GM23338 (cell line): ENCODE data around the gene CDHR4. TPM values are rescaled to one million over a fixed set of nuclear protein-coding genes. Genes with fewer than 3 reads are reported as not detected.

Experiments used
- ATAC-seq: fragments of 200-7000 bp; cut with Tn5 transposase; 3 replicates; pipeline ENCODE4 v1.9.1; 2020
- DNase-seq: peaks from one replicate; pipeline ENCODE4 v3.0.0-alpha.2; 2015; ENCODE audit warnings: low spot score
- H2AFZ ChIP-seq: fragments of 200-600 bp; sonication (generic); 2 replicates; pipeline ENCODE4 v1.8.0; 2016; ENCODE audit warnings: antibody characterized with exemption, mild to moderate bottlenecking, moderate library complexity
- H3F3A ChIP-seq: fragments of 200-600 bp; sonication (generic); replicated peaks from 2 replicates; pipeline ENCODE4 v1.8.0; 2017; ENCODE audit warnings: antibody characterized with exemption, mixed run types, low read depth
- H3K27ac ChIP-seq: fragments of 200-600 bp; sonication (generic); 2 replicates; pipeline ENCODE4 v1.6.1; 2016; ENCODE audit warnings: low read depth
- H3K27me3 ChIP-seq: fragments of 200-600 bp; sonication (generic); 2 replicates; pipeline ENCODE4 v1.8.0; 2016; ENCODE audit warnings: mild to moderate bottlenecking, mixed run types, moderate library complexity; ENCODE audit not compliant: insufficient read depth
- H3K36me3 ChIP-seq: fragments of 200-600 bp; sonication (generic); 2 replicates; pipeline ENCODE4 v1.8.0; 2016; ENCODE audit warnings: mild to moderate bottlenecking; ENCODE audit not compliant: insufficient read depth
- H3K4me1 ChIP-seq: fragments of 200-600 bp; sonication (generic); 2 replicates; pipeline ENCODE4 v1.8.0; 2016; ENCODE audit warnings: mild to moderate bottlenecking, moderate library complexity; ENCODE audit not compliant: insufficient read depth
- H3K4me2 ChIP-seq: fragments of 200-600 bp; sonication (generic); 2 replicates; pipeline ENCODE4 v1.7.1; 2017; ENCODE audit warnings: mixed run types
- H3K4me3 ChIP-seq: fragments of 200-600 bp; sonication (generic); 2 replicates; pipeline ENCODE4 v1.6.1; 2016; ENCODE audit warnings: mixed run types
- H3K79me2 ChIP-seq: fragments of 200-600 bp; sonication (generic); replicated peaks from 2 replicates; pipeline ENCODE4 v1.8.0; 2017; ENCODE audit warnings: mild to moderate bottlenecking; ENCODE audit not compliant: insufficient read depth
- H3K9me2 ChIP-seq: fragments of 200-600 bp; sonication (generic); 2 replicates; pipeline ENCODE4 v1.8.0; 2017; ENCODE audit not compliant: insufficient read depth
- H4K20me1 ChIP-seq: fragments of 200-600 bp; sonication (generic); replicated peaks from 2 replicates; pipeline ENCODE4 v1.8.0; 2017; ENCODE audit warnings: mild to moderate bottlenecking; ENCODE audit not compliant: insufficient read depth
- H3K27ac Mint-ChIP-seq: 2 replicates; pipeline ENCODE4 v1.8.0; 2020; ENCODE audit warnings: inconsistent platforms, mild to moderate bottlenecking, moderate library complexity, mixed read lengths
- H3K27me3 Mint-ChIP-seq: 3 replicates; pipeline ENCODE4 v1.8.0; 2022; ENCODE audit warnings: low read depth, mild to moderate bottlenecking, moderate library complexity, mixed read lengths, inconsistent platforms; ENCODE audit not compliant: insufficient read depth, poor library complexity
- H3K36me3 Mint-ChIP-seq: 3 replicates; pipeline ENCODE4 v1.8.0; 2021; ENCODE audit warnings: low read depth, mild to moderate bottlenecking, inconsistent platforms, moderate library complexity, mixed read lengths
- H3K4me1 Mint-ChIP-seq: 3 replicates; pipeline ENCODE4 v1.8.0; 2020; ENCODE audit warnings: mild to moderate bottlenecking, inconsistent platforms, mixed read lengths
- H3K4me3 Mint-ChIP-seq: 3 replicates; pipeline ENCODE4 v1.8.0; 2021; ENCODE audit warnings: moderate library complexity, mild to moderate bottlenecking, inconsistent platforms, mixed read lengths
- H3K9me3 Mint-ChIP-seq: 3 replicates; pipeline ENCODE4 v1.8.0; 2020; ENCODE audit warnings: moderate library complexity, mild to moderate bottlenecking, inconsistent platforms, mixed read lengths
- CTCF ChIP-seq, 2 experiments: fragments of 200-600 bp in 1 of 2; sonication (generic) in 1 of 2; conservative IDR thresholded peaks; 2 replicates each; pipeline versions ENCODE4 v1.5.1 to v1.6.1; 2016 to 2017; ENCODE audit warnings: antibody characterized with exemption in 2 of 2, low read depth in 2 of 2, mild to moderate bottlenecking in 2 of 2, moderate library complexity in 1 of 2
- EZH2 ChIP-seq: fragments of 200-600 bp; sonication (generic); IDR thresholded peaks from one replicate; pipeline ENCODE4 v1.8.0; 2017; ENCODE audit warnings: antibody characterized with exemption, mild to moderate bottlenecking, low read depth; ENCODE audit not compliant: unreplicated experiment
- EZH2phosphoT487 ChIP-seq: fragments of 200-600 bp; sonication (generic); IDR thresholded peaks from one replicate; pipeline ENCODE4 v1.8.1; 2018; ENCODE audit warnings: antibody characterized with exemption; ENCODE audit not compliant: unreplicated experiment
- JUNB ChIP-seq: IDR thresholded peaks from one replicate; pipeline ENCODE4 v1.6.1; 2016; ENCODE audit warnings: antibody characterized with exemption; ENCODE audit not compliant: unreplicated experiment
- NANOG ChIP-seq: IDR thresholded peaks from 2 replicates; pipeline ENCODE4 v1.6.1; 2016; ENCODE audit warnings: antibody characterized with exemption, borderline replicate concordance
- REST ChIP-seq: IDR thresholded peaks from one replicate; pipeline ENCODE4 v1.6.1; 2018; ENCODE audit warnings: antibody characterized with exemption; ENCODE audit not compliant: unreplicated experiment
- ZNF114 ChIP-seq: fragments of 250-450 bp; sonication (Bioruptor Pico); IDR thresholded peaks from 2 replicates; pipeline ENCODE4 v1.5.0; 2020; ENCODE audit warnings: mild to moderate bottlenecking, moderate library complexity
- ZNF331 ChIP-seq: fragments of 250-450 bp; sonication (Bioruptor Pico); IDR thresholded peaks from 2 replicates; pipeline ENCODE4 v1.5.0; 2020; ENCODE audit warnings: low read depth, mild to moderate bottlenecking, moderate library complexity
- polyA plus RNA-seq: library from polyadenylated mRNA; unstranded; fragments of >200 nt; fragmentation: Nextera tagmentation; extraction: Ambion mirVana; gene quantifications from 2 replicates; pipeline ENCODE4 v1.2.1, GENCODE V29; 2016
- total RNA-seq: library from RNA; depleted of rRNA; stranded (reverse); fragments of >200 nt; shearing (Covaris generic); gene quantifications from 2 replicates; pipeline ENCODE4 v1.2.3, GENCODE V29; 2014

CDHR4 gene
- total and polyA plus RNA-seq, 2 experiments from 2014 or later = 0.24 to 0.26 TPM

GRCh38 chr3:49844464-49845183 is 45.0 kb upstream of the CDHR4 start:
- peaks cover 5% of the 10 kb centered on the region; the same call in 1 of the 2 replicates for H4K20me1 ChIP-seq
- no peaks in the 10 kb centered on the region for H3K4me1 ChIP-seq
- DNase-seq = no peak
- TF ChIP-seq EZH2phosphoT487 (no peak), REST (no peak), ZNF331 (CRISPR knock-in tag) (no peak), JUNB (no peak), CTCF (conservative IDR thresholded peaks at IDR 0.05; ENCODE audit: low read depth in 2 of 2) (no peak)
- ATAC-seq = no peak
- H3K4me2 ChIP-seq = no peak overlapping the region
- peaks cover 50% of the 10 kb centered on the region for H3K36me3 Mint-ChIP-seq
- no peak overlapping the region for H3K27ac Mint-ChIP-seq
- no peaks in the 10 kb centered on the region; the same call in 1 of the 2 replicates for H3K36me3 ChIP-seq
- peaks cover 18% of the 10 kb centered on the region for H3K4me1 Mint-ChIP-seq
- no peaks in the 10 kb centered on the region for H3K9me3 Mint-ChIP-seq
- no peaks in the 10 kb centered on the region for H3K9me2 ChIP-seq
- H3F3A ChIP-seq = no peaks in the 10 kb centered on the region
- H3K4me3 Mint-ChIP-seq = no peak overlapping the region
- H3K27ac ChIP-seq = no peak overlapping the region
- H2AFZ ChIP-seq = no peak overlapping the region
- no peaks in the 10 kb centered on the region for H3K27me3 ChIP-seq
- peaks cover 5% of the 10 kb centered on the region for H3K27me3 Mint-ChIP-seq
- no peaks in the 10 kb centered on the region for H3K79me2 ChIP-seq
- no peak overlapping the region for H3K4me3 ChIP-seq

- Histone ChIP-seq H3K36me3 (peaks cover 6% of the 10 kb centered on the region; the same call in 1 of the 2 replicates), H3F3A (no peaks in the 10 kb centered on the region), H3K4me1 (no peaks in the 10 kb centered on the region), H4K20me1 (0 out of 2 replicates have a peak, but pooled peaks cover 5% of the 10 kb centered on the region), H3K27ac (no peak overlapping the region), H3K4me3 (no peak overlapping the region), H3K9me2 (no peaks in the 10 kb centered on the region), H3K4me2 (no peak overlapping the region), H3K27me3 (no peaks in the 10 kb centered on the region), H2AFZ (no peak overlapping the region), H3K79me2 (no peaks in the 10 kb centered on the region)
- H3K27me3 Mint-ChIP-seq = peaks cover 5% of the 10 kb centered on the region
- ATAC-seq (peak; percentile 15; the same call in 2 of the 3 replicates), DNase-seq (no peak)
- H3K4me3 Mint-ChIP-seq = no peak overlapping the region
- TF ChIP-seq ZNF114 (CRISPR knock-in tag) = no peak
- TF ChIP-seq NANOG = no peak
- TF ChIP-seq EZH2 = no peak
- peaks cover 60% of the 10 kb centered on the region for H3K36me3 Mint-ChIP-seq
- H3K27ac Mint-ChIP-seq = no peak overlapping the region
- no peaks in the 10 kb centered on the region for H3K9me3 Mint-ChIP-seq
- H3K4me1 Mint-ChIP-seq = peaks cover 18% of the 10 kb centered on the region
These were observed 43.3 kb upstream of the CDHR4 start for GRCh38 chr3:49842843-49843517.
